ENCODE results near the gene SMG7. TPM values are rescaled to one million over a fixed set of nuclear protein-coding genes. Genes with fewer than 3 reads are reported as not detected.

The SMG7 gene
- total and polyA plus RNA-seq, 2 of the 4 experiments (the other 2 are of a cell fraction): 18.1 to 22.6 TPM

GRCh38 chr1:183583466-183583865 lies 111.2 kb downstream of the SMG7 start:
- no peak overlapping the region for H4K91ac ChIP-seq (ENCODE audit: insufficient read depth, low read depth, low read length)
- peak; percentile 75 for ATAC-seq (ENCODE audit: low read depth)
- H3K9me3 ChIP-seq (ENCODE audit: control insufficient read depth, insufficient read depth, low read length): no peaks in the 10 kb centered on the region
- in situ Hi-C loops (cut with MboI; ENCODE audit: low sequenced_read_pairs) (no loop called here), intact Hi-C loops (cut with micrococcal nuclease) (no loop called here), dilution Hi-C loops (cut with HindIII; ENCODE audit: low sequenced_read_pairs, unreplicated experiment) (no loop called here)
- H3K36me3 ChIP-seq (ENCODE audit: control insufficient read depth, insufficient read depth, low read length): no peaks in the 10 kb centered on the region
- H4K8ac ChIP-seq (ENCODE audit: low read depth in 2 of 2, low read length in 2 of 2): no peak overlapping the region
- H3K4me3 ChIP-seq (ENCODE audit: insufficient read depth, low read depth, low read length): no peak overlapping the region
- no peak for TF ChIP-seq CHD1 (IDR thresholded peaks at IDR 0.05; ENCODE audit: low read depth, low read length)
- TF ChIP-seq POLR2A (IDR thresholded peaks at IDR 0.05; ENCODE audit: low read depth, low read length): no peak
- TF ChIP-seq SMC3 (IDR thresholded peaks at IDR 0.05; ENCODE audit: low read depth, low read length): no peak
- TF ChIP-seq MXI1 (IDR thresholded peaks at IDR 0.05; ENCODE audit: borderline replicate concordance, low read depth, low read length): no peak
- peak; percentile 74; the same call in 1 of the 2 replicates for TF ChIP-seq CEBPB (IDR thresholded peaks at IDR 0.05; ENCODE audit: low read depth, low read length)
- TF ChIP-seq BHLHE40 (IDR thresholded peaks at IDR 0.05; ENCODE audit: low read depth, low read length): peak; percentile 79
- WGBS, 2 experiments (ENCODE audit: extremely low coverage in 2 of 2, insufficient read length in 1 of 2): no CpG with 5 or more reads among the region's 6 CpGs
- 0 out of 2 replicates have a peak overlapping the region, but pooled peaks have one; percentile 55 for H3K14ac ChIP-seq (replicated peaks; ENCODE audit: low read depth, low read length)
- H2AK5ac ChIP-seq (ENCODE audit: low read depth, low read length): no peak overlapping the region
- no peak overlapping the region for H2BK5ac ChIP-seq (ENCODE audit: low read depth, low read length, poor library complexity, severe bottlenecking)
- H3K79me1 ChIP-seq (ENCODE audit: low read depth in 1 of 2, low read length in 2 of 2): no peaks in the 10 kb centered on the region
- peak; percentile 55 for DNase-seq
- no peak overlapping the region for H3K18ac ChIP-seq (ENCODE audit: low read depth, low read length)
- BruUV-seq (replicated peaks): no TSS peak
- H2BK20ac ChIP-seq (ENCODE audit: low read depth, low read length): no peak overlapping the region
- no peak overlapping the region for H2BK120ac ChIP-seq (ENCODE audit: low read depth, low read length)
- 0 out of 2 replicates have a peak, but pooled peaks cover 4% of the 10 kb centered on the region for H3K4me1 ChIP-seq (ENCODE audit: control insufficient read depth, insufficient read depth, low read length)
- no peak overlapping the region for H3K23ac ChIP-seq (ENCODE audit: low read depth, low read length)
- H3K9ac ChIP-seq (ENCODE audit: low read depth, low read length): no peak overlapping the region
- H4K5ac ChIP-seq (ENCODE audit: low read depth, low read length): no peak overlapping the region
- no peak overlapping the region; the same call in 1 of the 2 replicates for H3K27ac ChIP-seq (ENCODE audit: insufficient read depth, low read length)
- 0 out of 2 replicates have a peak overlapping the region, but pooled peaks have one; percentile 39 for H3K4me2 ChIP-seq (ENCODE audit: low read depth, low read length)
- H2AK9ac ChIP-seq (replicated peaks; ENCODE audit: low read depth, low read length, poor library complexity): no peak overlapping the region
- H2AFZ ChIP-seq (replicated peaks; ENCODE audit: low read length, poor library complexity): peak overlapping the region; percentile 80
- POLR2A ChIA-PET (ENCODE audit: unreplicated experiment): no interaction called here
- CTCF ChIA-PET: no interaction called here
- no peak overlapping the region for H3K4ac ChIP-seq (ENCODE audit: low read depth, low read length)
- H3K56ac ChIP-seq (ENCODE audit: extremely low read depth, insufficient read depth, low read length): no peak overlapping the region
- no peak overlapping the region for H2BK15ac ChIP-seq (ENCODE audit: low read depth, low read length)
- H3K27me3 ChIP-seq (ENCODE audit: control insufficient read depth, insufficient read depth, low read length): no peaks in the 10 kb centered on the region
- H3K9me1 ChIP-seq (ENCODE audit: insufficient read depth, low read length): 0 out of 2 replicates have a peak, but pooled peaks cover 3% of the 10 kb centered on the region
- no peaks in the 10 kb centered on the region for H4K20me1 ChIP-seq (ENCODE audit: insufficient read depth, low read length)

All from IMR-90 (cell line).